K562 (cell line): Measurements from ENCODE around the gene ASB18. TPM values are rescaled to one million over a fixed set of nuclear protein-coding genes. Genes with fewer than 3 reads are reported as not detected.

ENCODE experiments used
- ATAC-seq: fragments of 200-7000 bp; cut with Tn5 transposase; 3 replicates; pipeline ENCODE4 v1.9.1; 2020; ENCODE audit warnings: moderate library complexity
- BruUV-seq: library from RNA; stranded (reverse); fragments of 400-500 nt; replicated peaks from 2 replicates; lab custom pipeline; 2021; lab: Mats Ljungman, UMichigan
- CTCF ChIA-PET: fragments of 300-600 bp; formaldehyde crosslinking; extraction: SDS; loops from one replicate; lab custom pipeline; 2021; ENCODE audit warnings: low intra/inter-chr PET ratio; lab: Yijun Ruan, JAX
- POLR2A ChIA-PET: fragments of 300-600, 350-650 bp; sonication (Branson Sonifier 250); formaldehyde crosslinking; extraction: SDS; loops from one replicate; lab custom pipeline; 2021; ENCODE audit warnings: antibody characterized with exemption, inconsistent platforms; lab: Yijun Ruan, JAX
- DNase-seq, 4 experiments: peaks; one replicate each; pipeline versions ENCODE4 v3.0.0 to v3.0.0-alpha.2; 2011 to 2018; ENCODE audit warnings: low spot score in 3 of 4, mixed read lengths in 3 of 4; ENCODE audit errors: extremely low read depth in 1 of 4
- FAIRE-seq: peaks from 2 replicates; lab custom pipeline; 2011; peaks lifted over from hg19 to GRCh38; lab: Jason Lieb, UNC
- H2AFZ ChIP-seq: 2 replicates; pipeline ENCODE4 v1.6.0; 2011; ENCODE audit warnings: low read depth, low read length, control low read depth, inconsistent platforms
- H3K27ac ChIP-seq: fragments of 200-600 bp; 3 replicates; pipeline ENCODE4 v1.8.0; 2011; ENCODE audit warnings: low read depth, mild to moderate bottlenecking, control low read depth, inconsistent platforms, low read length, moderate library complexity, mixed read lengths; ENCODE audit errors: extremely low read depth
- H3K27me3 ChIP-seq, 2 experiments: fragments of 300-600 bp in 1 of 2; 2 replicates in 1 of 2; 3 replicates in 1 of 2; pipeline versions ENCODE4 v1.6.0 to v1.8.0; 2011; ENCODE audit warnings: inconsistent platforms in 2 of 2, low read length in 2 of 2, mild to moderate bottlenecking in 1 of 2, mixed read lengths in 1 of 2, moderate library complexity in 1 of 2; ENCODE audit not compliant: control insufficient read depth in 2 of 2, insufficient read depth in 2 of 2
- H3K36me3 ChIP-seq: fragments of 300-600 bp; 3 replicates; pipeline ENCODE4 v1.8.0; 2011; ENCODE audit warnings: mild to moderate bottlenecking, low read length, inconsistent platforms; ENCODE audit not compliant: control insufficient read depth, insufficient read depth
- H3K4me1 ChIP-seq, 2 experiments: fragments of 200-600 bp in 1 of 2; replicated peaks in 1 of 2; 2 replicates in 1 of 2; 3 replicates in 1 of 2; pipeline versions ENCODE4 v1.5.1 to v1.8.0; 2011; ENCODE audit warnings: inconsistent platforms in 2 of 2, low read length in 2 of 2, mild to moderate bottlenecking in 1 of 2, mixed read lengths in 1 of 2, moderate library complexity in 1 of 2; ENCODE audit not compliant: control insufficient read depth in 2 of 2, insufficient read depth in 2 of 2
- H3K4me2 ChIP-seq: 2 replicates; pipeline ENCODE4 v1.6.1; 2011; ENCODE audit warnings: low read length, control low read depth, inconsistent platforms, mixed read lengths; ENCODE audit not compliant: insufficient read depth
- H3K4me3 ChIP-seq: fragments of 200-600 bp; sonication (generic), shearing (Covaris generic); 2 replicates; pipeline ENCODE4 v1.5.1; 2016; ENCODE audit warnings: control low read depth, inconsistent platforms
- H3K79me2 ChIP-seq: fragments of 200-600 bp; 3 replicates; pipeline ENCODE4 v1.8.0; 2011; ENCODE audit warnings: low read length, inconsistent platforms; ENCODE audit not compliant: control insufficient read depth, insufficient read depth
- H3K9ac ChIP-seq, 2 experiments: 2 replicates each; pipeline versions ENCODE4 v1.6.0 to v1.6.1; 2011; ENCODE audit warnings: low read depth in 2 of 2, low read length in 2 of 2, control low read depth in 1 of 2, inconsistent platforms in 1 of 2, mild to moderate bottlenecking in 1 of 2, mixed read lengths in 1 of 2; ENCODE audit not compliant: insufficient read depth in 1 of 2
- H3K9me1 ChIP-seq: one replicate; pipeline ENCODE4 v1.6.0; 2011; ENCODE audit warnings: inconsistent platforms, mild to moderate bottlenecking, low read length, moderate library complexity; ENCODE audit not compliant: control insufficient read depth, insufficient read depth
- H3K9me3 ChIP-seq: replicated peaks from 2 replicates; pipeline ENCODE4 v1.5.1; 2011; ENCODE audit warnings: low read depth, low read length, inconsistent platforms; ENCODE audit not compliant: control insufficient read depth, insufficient read depth
- H4K20me1 ChIP-seq: replicated peaks from 2 replicates; pipeline ENCODE4 v1.6.1; 2011; ENCODE audit warnings: low read length, inconsistent platforms, mixed read lengths; ENCODE audit not compliant: control insufficient read depth, insufficient read depth
- EGR1 ChIP-seq: fragments of 450-650 bp; conservative IDR thresholded peaks from 2 replicates; pipeline ENCODE4 v1.6.1; 2017; ENCODE audit warnings: mild to moderate bottlenecking
- HIVEP1 ChIP-seq: fragments of 250-450 bp; sonication (Bioruptor Pico); IDR thresholded peaks from 2 replicates; pipeline ENCODE4 v1.4.0; 2020; ENCODE audit warnings: mild to moderate bottlenecking
- KLF10 ChIP-seq: fragments of 250-450 bp; sonication (Bioruptor Pico); IDR thresholded peaks from 2 replicates; pipeline ENCODE4 v1.6.1; 2021; ENCODE audit warnings: matching md5 sums
- KLF6 ChIP-seq: fragments of 250-450 bp; sonication (Bioruptor Pico); IDR thresholded peaks from 2 replicates; pipeline ENCODE4 v1.4.0; 2020; ENCODE audit warnings: mild to moderate bottlenecking, moderate library complexity, borderline replicate concordance
- PCBP1 ChIP-seq: fragments of 200-400 bp; formaldehyde crosslinking; IDR thresholded peaks from 2 replicates; pipeline ENCODE4 v1.6.1; 2018; ENCODE audit warnings: mild to moderate bottlenecking, low read depth, low read length; ENCODE audit not compliant: poor library complexity, severe bottlenecking
- POLR3G ChIP-seq: IDR thresholded peaks from 2 replicates; pipeline ENCODE4 v1.6.1; 2011; ENCODE audit not compliant: insufficient read length, insufficient replicate concordance; ENCODE audit errors: extremely low read depth
- SAP30 ChIP-seq: fragments of 200-600 bp; sonication (generic); IDR thresholded peaks from 2 replicates; pipeline ENCODE4 v1.6.1; 2012; ENCODE audit warnings: borderline replicate concordance, low read depth, mild to moderate bottlenecking, moderate library complexity, low read length, control low read depth, inconsistent platforms; ENCODE audit not compliant: insufficient read depth, poor library complexity, severe bottlenecking
- SIN3B ChIP-seq: fragments of 450-650 bp; IDR thresholded peaks from 2 replicates; pipeline ENCODE4 v1.6.1; 2017; ENCODE audit warnings: low read depth, mild to moderate bottlenecking, moderate library complexity
- TBL1XR1 ChIP-seq, 2 experiments: IDR thresholded peaks; 2 replicates each; pipeline ENCODE4 v1.6.1; 2012; ENCODE audit warnings: improper control_type of control experiment in 2 of 2, low read length in 2 of 2, mild to moderate bottlenecking in 1 of 2
- ZNF589 ChIP-seq: fragments of 200-800 bp; sonication (Bioruptor generic); IDR thresholded peaks from 2 replicates; pipeline ENCODE4 v1.6.1; 2016; ENCODE audit warnings: low read depth, missing genetic modification characterization, missing compliant biosample characterization
- ZNF696 ChIP-seq: fragments of 250-450 bp; sonication (Bioruptor Pico); conservative IDR thresholded peaks from 2 replicates; pipeline ENCODE4 v1.4.0; 2020; ENCODE audit warnings: mild to moderate bottlenecking, moderate library complexity
- WGBS: fragments of 100-300 bp; shearing (Covaris generic); methylation state at CpG from one replicate; pipeline ENCODE4 v1.1.6; 2016; ENCODE audit warnings: low coverage, mixed read lengths; ENCODE audit not compliant: insufficient coverage; ENCODE audit errors: missing lambda C conversion rate; 5-methylcytosine and 5-hydroxymethylcytosine counted together
- in situ Hi-C: fragments of 300-500 bp; cut with MboI; formaldehyde crosslinking; loops from 4 replicates; pipeline ENCODE4 v1.15.0; 2018; ENCODE audit warnings: inconsistent platforms, mixed read lengths
- intact Hi-C: fragments of 100-400 bp; cut with micrococcal nuclease; formaldehyde crosslinking; loops from 2 replicates; pipeline ENCODE4 v1.14.2; 2022
- polyA plus RNA-seq, 8 experiments: library from polyadenylated mRNA; depleted of rRNA in 4 of 8; stranded (reverse) in 5 of 8; unstranded in 3 of 8; fragments of >200 nt; fragmentation: Nextera tagmentation in 2 of 8; fragmentation: Illumina TruSeq in 1 of 8; extraction: Ambion mirVana in 2 of 8; extraction: Trizol in 1 of 8; gene quantifications; 2 replicates each; pipeline versions ENCODE4 v1.2.1 to v1.2.3, GENCODE V29; 2011 to 2014; ENCODE audit warnings: inconsistent platforms in 1 of 8, missing spikeins in 1 of 8
- total RNA-seq, 7 experiments: library from RNA; depleted of rRNA in 6 of 7; stranded (reverse); fragments of >200 nt in 6 of 7; fragmentation: Illumina TruSeq in 2 of 7; extraction: Trizol in 2 of 7; gene quantifications; 2 replicates each; pipeline versions ENCODE4 v1.2.1 to v1.2.3, GENCODE V29; 2011 to 2021; ENCODE audit warnings: low replicate concordance in 1 of 7
- TF ChIP-seq, protein P1 (sequence below): fragments of 250-450 bp; sonication (Bioruptor Pico); IDR thresholded peaks from 2 replicates; pipeline ENCODE4 v1.5.0; 2021
- TF ChIP-seq, protein P2 (sequence below): fragments of 200-800 bp; sonication (Bioruptor generic); IDR thresholded peaks from 2 replicates; pipeline ENCODE4 v1.6.1; 2017; ENCODE audit warnings: missing genetic modification characterization, missing compliant biosample characterization
- TF ChIP-seq, protein P3 (sequence below), 2 experiments: fragments of 250-450 bp in 1 of 2; fragments of 450-650 bp in 1 of 2; sonication (Bioruptor Pico) in 1 of 2; IDR thresholded peaks; 2 replicates each; pipeline versions ENCODE4 v1.6.1 to v1.8.0; 2016 to 2021; ENCODE audit warnings: mild to moderate bottlenecking in 2 of 2, moderate library complexity in 2 of 2, missing compliant biosample characterization in 1 of 2, missing genetic modification characterization in 1 of 2

ASB18 gene
- total and polyA plus RNA-seq, 9 of the 15 experiments (the other 6 are each of a cell fraction or from before 2014, with no cell fraction given): not detected

DNA sequence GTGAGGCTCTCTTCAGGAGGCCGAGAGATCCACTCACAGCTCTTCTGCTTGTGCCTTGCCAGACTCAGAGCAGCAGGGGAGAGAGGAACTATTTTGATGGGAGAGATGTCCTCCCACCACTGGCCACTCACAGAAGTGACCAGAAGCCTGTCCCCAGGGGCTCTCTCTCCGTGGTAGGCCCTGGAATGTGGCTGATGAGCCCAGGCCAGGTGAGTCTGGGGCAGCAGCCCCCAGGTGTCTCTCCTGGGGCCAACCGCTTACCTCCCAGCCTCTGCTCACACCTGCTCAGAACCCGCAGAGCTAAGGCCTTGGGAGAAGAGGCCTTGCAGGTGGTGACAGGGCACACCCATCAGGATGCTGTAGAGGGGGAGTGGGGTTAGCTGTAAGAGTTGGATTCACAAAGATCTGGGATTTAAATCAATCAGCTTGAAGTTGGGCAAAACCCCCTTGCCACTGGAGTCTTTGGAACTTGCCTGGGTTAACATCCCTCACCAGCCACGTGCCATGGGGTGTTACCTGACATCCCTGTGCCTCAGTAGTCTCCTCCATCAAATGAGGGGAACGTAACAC, 29.1 kb upstream of the ASB18 start (continued):
- TF ChIP-seq, protein P1, sequence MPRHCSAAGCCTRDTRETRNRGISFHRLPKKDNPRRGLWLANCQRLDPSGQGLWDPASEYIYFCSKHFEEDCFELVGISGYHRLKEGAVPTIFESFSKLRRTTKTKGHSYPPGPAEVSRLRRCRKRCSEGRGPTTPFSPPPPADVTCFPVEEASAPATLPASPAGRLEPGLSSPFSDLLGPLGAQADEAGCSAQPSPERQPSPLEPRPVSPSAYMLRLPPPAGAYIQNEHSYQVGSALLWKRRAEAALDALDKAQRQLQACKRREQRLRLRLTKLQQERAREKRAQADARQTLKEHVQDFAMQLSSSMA (CRISPR knock-in tag): no peak

DNA sequence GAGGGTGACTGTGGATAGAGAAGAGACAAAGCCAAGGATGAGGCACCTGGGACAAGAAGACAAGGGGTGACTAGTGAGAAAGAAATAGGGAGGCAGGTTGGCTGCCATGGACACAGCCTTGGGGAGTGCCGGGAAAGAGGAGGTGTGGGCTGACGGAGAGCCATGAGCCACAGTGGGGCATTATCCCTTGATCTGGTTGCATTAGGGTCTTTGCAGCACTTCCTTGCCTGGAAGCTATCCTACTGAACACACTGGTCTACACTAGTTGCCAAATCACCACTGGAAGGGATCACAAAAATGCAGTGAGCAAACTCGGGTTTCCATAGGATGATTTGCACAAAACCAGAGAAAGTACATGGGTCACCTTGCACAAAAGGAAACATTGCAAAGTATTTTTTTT, 27.7 kb upstream of the ASB18 start:
- H3K9ac ChIP-seq: no peak overlapping the region
- no peak overlapping the region for H3K4me3 ChIP-seq
- ChIA-PET CTCF (no interaction called here), POLR2A (no interaction called here)
- no peaks in the 10 kb centered on the region for H4K20me1 ChIP-seq
- no peaks in the 10 kb centered on the region for H3K36me3 ChIP-seq
- no peak overlapping the region for H2AFZ ChIP-seq
- no peaks in the 10 kb centered on the region for H3K4me1 ChIP-seq
- FAIRE-seq (no peak), DNase-seq (no peak), ATAC-seq (no peak)
- H3K9me1 ChIP-seq: no peaks in the 10 kb centered on the region
- no peak overlapping the region for H3K4me2 ChIP-seq
- 0% methylated on average over 3 of the region's 3 CpGs for WGBS
- no peaks in the 10 kb centered on the region for H3K9me3 ChIP-seq
- H3K27me3 ChIP-seq: peaks cover 0 to 20% of the 10 kb centered on the region in 2 experiments; a peak in 2 of 5 replicates
- intact Hi-C loops (no loop called here), in situ Hi-C loops (no loop called here)
- H3K79me2 ChIP-seq: no peaks in the 10 kb centered on the region
- BruUV-seq: no TSS peak
- H3K27ac ChIP-seq: no peak overlapping the region
- TF ChIP-seq, protein P2, sequence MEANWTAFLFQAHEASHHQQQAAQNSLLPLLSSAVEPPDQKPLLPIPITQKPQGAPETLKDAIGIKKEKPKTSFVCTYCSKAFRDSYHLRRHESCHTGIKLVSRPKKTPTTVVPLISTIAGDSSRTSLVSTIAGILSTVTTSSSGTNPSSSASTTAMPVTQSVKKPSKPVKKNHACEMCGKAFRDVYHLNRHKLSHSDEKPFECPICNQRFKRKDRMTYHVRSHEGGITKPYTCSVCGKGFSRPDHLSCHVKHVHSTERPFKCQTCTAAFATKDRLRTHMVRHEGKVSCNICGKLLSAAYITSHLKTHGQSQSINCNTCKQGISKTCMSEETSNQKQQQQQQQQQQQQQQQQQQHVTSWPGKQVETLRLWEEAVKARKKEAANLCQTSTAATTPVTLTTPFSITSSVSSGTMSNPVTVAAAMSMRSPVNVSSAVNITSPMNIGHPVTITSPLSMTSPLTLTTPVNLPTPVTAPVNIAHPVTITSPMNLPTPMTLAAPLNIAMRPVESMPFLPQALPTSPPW (CRISPR knock-in tag): no peak
- TF ChIP-seq SIN3B (no peak), PCBP1 (no peak), SAP30 (no peak), TBL1XR1 (IDR thresholded peaks at IDR 0.05; ENCODE audit: low read length in 2 of 2) (no peak), KLF6 (CRISPR knock-in tag) (no peak), HIVEP1 (CRISPR knock-in tag) (no peak), POLR3G (no peak), ZNF696 (no peak), EGR1 (no peak), ZNF589 (no peak), KLF10 (CRISPR knock-in tag) (no peak)
- TF ChIP-seq, protein P3, sequence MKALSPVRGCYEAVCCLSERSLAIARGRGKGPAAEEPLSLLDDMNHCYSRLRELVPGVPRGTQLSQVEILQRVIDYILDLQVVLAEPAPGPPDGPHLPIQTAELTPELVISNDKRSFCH (CRISPR knock-in tag; IDR thresholded peaks at IDR 0.05): no peak
- TF ChIP-seq, protein P3 (tag; IDR thresholded peaks at IDR 0.05): no peak
